Nephron (organoid): ENCODE measurements around the gene STAT5B.
"Not testable (repeated sequence)": the region's sequence is repeated elsewhere in the genome, so short reads cannot be mapped to it uniquely, and the experiment has no call there.

Experiments
- H3K27ac Mint-ChIP-seq, 3 experiments: 2 replicates each; pipeline ENCODE4 v1.8.0; 2020; ENCODE audit warnings: mixed read lengths in 3 of 3, mild to moderate bottlenecking in 2 of 3, moderate library complexity in 1 of 3
- H3K27me3 Mint-ChIP-seq: 2 replicates; pipeline ENCODE4 v1.8.0; 2021; ENCODE audit warnings: low read depth, mild to moderate bottlenecking, moderate library complexity, mixed read lengths
- H3K36me3 Mint-ChIP-seq: 2 replicates; pipeline ENCODE4 v1.8.0; 2020; ENCODE audit warnings: low read depth, mixed read lengths
- H3K4me1 Mint-ChIP-seq: 2 replicates; pipeline ENCODE4 v1.8.0; 2020; ENCODE audit warnings: mixed read lengths
- H3K4me3 Mint-ChIP-seq, 3 experiments: 2 replicates each; pipeline ENCODE4 v1.8.0; 2020; ENCODE audit warnings: mild to moderate bottlenecking in 3 of 3, mixed read lengths in 3 of 3, moderate library complexity in 2 of 3
- H3K9me3 Mint-ChIP-seq: 2 replicates; pipeline ENCODE4 v1.8.0; 2020; ENCODE audit warnings: mixed read lengths
- TF ChIP-seq, protein P1 (sequence below), 3 experiments: fragments of 200-600 bp; sonication (generic); IDR thresholded peaks; one replicate each; pipeline ENCODE4 v1.5.0; 2021; ENCODE audit warnings: antibody characterized with exemption in 3 of 3; ENCODE audit not compliant: unreplicated experiment in 3 of 3

STAT5B gene

DNA sequence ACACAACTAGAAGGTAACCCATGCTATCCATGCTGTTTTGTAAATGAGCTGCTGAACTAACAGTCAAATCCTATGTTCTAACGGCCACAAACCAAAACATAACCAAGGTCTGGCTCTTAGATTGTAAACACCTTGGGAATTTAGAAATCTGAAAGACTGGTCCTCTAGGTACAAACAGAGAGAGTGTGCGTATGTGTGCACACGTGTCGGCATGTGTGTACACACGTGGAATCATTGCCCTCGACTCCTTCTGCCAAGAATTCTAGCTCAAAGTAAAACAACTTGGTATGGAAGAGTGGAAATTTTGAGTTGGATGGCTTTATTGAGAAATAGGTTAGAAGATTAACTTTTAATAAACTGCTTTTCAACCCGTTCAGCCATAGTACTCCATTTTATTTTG is 63.8 kb downstream of the STAT5B start:
- peaks cover 11% of the 10 kb centered on the region for H3K4me1 Mint-ChIP-seq
- TF ChIP-seq, protein P1, sequence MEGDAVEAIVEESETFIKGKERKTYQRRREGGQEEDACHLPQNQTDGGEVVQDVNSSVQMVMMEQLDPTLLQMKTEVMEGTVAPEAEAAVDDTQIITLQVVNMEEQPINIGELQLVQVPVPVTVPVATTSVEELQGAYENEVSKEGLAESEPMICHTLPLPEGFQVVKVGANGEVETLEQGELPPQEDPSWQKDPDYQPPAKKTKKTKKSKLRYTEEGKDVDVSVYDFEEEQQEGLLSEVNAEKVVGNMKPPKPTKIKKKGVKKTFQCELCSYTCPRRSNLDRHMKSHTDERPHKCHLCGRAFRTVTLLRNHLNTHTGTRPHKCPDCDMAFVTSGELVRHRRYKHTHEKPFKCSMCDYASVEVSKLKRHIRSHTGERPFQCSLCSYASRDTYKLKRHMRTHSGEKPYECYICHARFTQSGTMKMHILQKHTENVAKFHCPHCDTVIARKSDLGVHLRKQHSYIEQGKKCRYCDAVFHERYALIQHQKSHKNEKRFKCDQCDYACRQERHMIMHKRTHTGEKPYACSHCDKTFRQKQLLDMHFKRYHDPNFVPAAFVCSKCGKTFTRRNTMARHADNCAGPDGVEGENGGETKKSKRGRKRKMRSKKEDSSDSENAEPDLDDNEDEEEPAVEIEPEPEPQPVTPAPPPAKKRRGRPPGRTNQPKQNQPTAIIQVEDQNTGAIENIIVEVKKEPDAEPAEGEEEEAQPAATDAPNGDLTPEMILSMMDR (IDR thresholded peaks at IDR 0.05; ENCODE audit: unreplicated experiment in 3 of 3): no peak
- H3K27me3 Mint-ChIP-seq: no peaks in the 10 kb centered on the region

DNA sequence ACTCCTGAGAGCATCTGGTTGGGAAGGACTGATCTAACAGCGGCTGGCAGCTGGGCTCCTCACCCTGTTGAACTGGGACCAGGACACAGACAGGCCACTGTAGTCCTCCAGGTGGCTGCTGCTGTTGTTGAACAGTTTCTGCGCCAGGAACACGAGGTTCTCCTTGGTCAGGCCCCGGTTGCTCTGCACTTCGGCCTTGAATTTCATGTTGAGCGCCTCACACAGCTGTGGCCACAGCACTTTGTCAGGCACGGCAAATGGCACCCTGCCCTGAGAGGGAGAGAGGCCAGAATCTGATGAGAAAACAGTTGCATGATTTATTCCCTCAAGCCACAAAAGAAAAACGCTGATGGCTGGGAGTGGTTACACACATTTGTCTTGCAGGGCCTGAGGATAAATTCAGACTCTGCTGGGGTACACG is 64.3 kb downstream of the STAT5B start:
- H3K9me3 Mint-ChIP-seq, H3K4me3 Mint-ChIP-seq: not testable (repeated sequence)

More for the DNA sequence above, 63.8 kb downstream of the STAT5B start:
- peak overlapping the region in 1 of 3 experiments; percentile 50 for H3K27ac Mint-ChIP-seq
- H3K9me3 Mint-ChIP-seq: no peaks in the 10 kb centered on the region
- peaks cover 63% of the 10 kb centered on the region for H3K36me3 Mint-ChIP-seq
- no peak overlapping the region for H3K4me3 Mint-ChIP-seq

DNA sequence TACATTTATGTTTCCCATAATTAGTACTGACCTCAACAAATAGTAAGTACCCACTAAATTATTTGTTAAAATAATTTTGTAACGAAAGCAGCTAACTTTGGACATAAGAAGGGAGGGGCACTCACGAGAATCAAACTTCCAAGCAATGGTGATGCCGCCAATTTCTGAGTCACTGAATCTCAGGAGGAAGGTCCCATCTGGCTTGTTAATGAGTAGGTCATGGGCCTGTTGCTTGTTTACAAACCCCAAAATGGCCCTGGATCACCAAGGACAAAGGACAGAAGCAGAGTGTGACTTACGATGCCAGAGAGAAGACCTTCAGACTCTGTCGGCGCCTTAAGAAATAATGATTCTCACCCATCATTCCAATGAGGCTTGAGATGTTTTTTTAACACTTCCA is 66.1 kb downstream of the STAT5B start:
- Mint-ChIP-seq H3K4me3 (no peak overlapping the region), H3K27ac (no peak overlapping the region), H3K4me1 (peaks cover 11% of the 10 kb centered on the region), H3K36me3 (peaks cover 65% of the 10 kb centered on the region), H3K27me3 (no peaks in the 10 kb centered on the region), H3K9me3 (no peaks in the 10 kb centered on the region)
- TF ChIP-seq, protein P1 (IDR thresholded peaks at IDR 0.05; ENCODE audit: unreplicated experiment in 3 of 3): no peak

More for the DNA sequence above, 64.3 kb downstream of the STAT5B start:
- H3K27me3 Mint-ChIP-seq: not testable (repeated sequence)
- Mint-ChIP-seq H3K4me1 (peaks cover 11% of the 10 kb centered on the region), H3K36me3 (peaks cover 63% of the 10 kb centered on the region), H3K27ac (peak overlapping the region in 1 of 3 experiments; percentile 50)

DNA sequence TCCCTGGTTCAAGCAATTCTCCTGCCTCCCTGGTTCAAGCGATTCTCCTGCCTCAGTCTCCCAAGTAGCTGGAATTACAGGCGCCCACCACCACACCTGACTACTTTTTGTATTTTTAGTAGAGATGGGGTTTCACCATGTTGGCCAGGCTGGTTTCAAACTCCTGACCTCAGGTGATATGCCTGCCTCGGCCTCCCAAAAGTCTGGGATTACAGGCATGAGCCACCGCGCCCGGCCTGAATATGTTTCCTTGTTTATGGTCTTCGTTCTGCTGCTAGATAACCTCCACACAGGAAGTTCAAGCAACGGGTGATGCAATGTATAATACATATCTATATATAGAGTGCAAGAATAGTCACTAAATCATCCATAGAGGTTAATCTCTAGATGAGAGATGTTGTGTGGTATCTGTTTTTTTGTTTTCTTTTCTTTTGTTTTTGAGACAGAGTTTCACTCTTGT is 70.0 kb downstream of the STAT5B start:
- H3K4me1 Mint-ChIP-seq, H3K27ac Mint-ChIP-seq, H3K4me3 Mint-ChIP-seq, H3K9me3 Mint-ChIP-seq, H3K27me3 Mint-ChIP-seq: not testable (repeated sequence)
- H3K36me3 Mint-ChIP-seq: peaks cover 69% of the 10 kb centered on the region

DNA sequence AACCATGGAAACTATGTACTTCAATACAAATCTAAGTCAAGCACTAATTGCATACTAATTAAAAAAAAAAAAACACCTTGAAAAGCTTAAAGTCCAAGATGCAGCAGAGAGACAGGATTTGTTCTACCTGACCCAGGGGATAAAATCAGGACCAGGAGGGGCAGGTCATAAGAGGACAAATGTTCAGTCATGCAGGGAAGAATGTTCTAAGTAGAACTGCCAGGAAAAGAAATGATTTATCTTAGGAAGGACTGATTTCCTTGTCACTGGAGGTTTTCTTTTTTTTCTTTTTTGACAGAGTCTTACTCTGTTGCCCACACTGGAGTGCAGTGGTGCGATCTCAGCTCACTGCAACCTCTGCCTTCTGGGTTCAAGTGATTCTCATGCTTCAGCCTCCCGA is 72.8 kb downstream of the STAT5B start:
- no peak overlapping the region for H3K4me3 Mint-ChIP-seq
- no peak overlapping the region for H3K27ac Mint-ChIP-seq
- H3K27me3 Mint-ChIP-seq: no peaks in the 10 kb centered on the region
- H3K36me3 Mint-ChIP-seq: peaks cover 52% of the 10 kb centered on the region
- TF ChIP-seq, protein P1 (IDR thresholded peaks at IDR 0.05; ENCODE audit: unreplicated experiment in 3 of 3): no peak
- H3K4me1 Mint-ChIP-seq: no peaks in the 10 kb centered on the region
- no peaks in the 10 kb centered on the region for H3K9me3 Mint-ChIP-seq

DNA sequence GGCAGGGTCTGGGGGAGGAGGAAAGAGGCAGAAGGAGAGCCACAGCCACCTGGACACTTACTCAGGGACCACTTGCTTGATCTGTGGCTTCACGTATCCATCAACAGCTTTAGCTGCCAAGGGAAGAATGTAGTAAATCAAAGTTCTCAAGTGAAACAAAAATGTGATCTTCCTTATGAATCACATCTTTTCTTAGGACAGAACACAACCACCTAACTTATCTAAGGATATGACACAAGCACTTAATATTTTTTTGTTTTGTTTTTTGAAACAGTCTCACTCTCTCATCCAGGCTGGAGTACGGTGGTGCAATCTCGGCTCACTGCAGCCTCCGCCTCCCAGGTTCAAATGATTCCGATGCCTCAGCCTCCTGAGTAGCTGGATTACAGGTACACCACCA is 73.5 kb downstream of the STAT5B start:
- Mint-ChIP-seq H3K9me3 (no peaks in the 10 kb centered on the region), H3K27me3 (no peaks in the 10 kb centered on the region), H3K36me3 (peaks cover 51% of the 10 kb centered on the region), H3K27ac (no peak overlapping the region), H3K4me3 (no peak overlapping the region), H3K4me1 (no peaks in the 10 kb centered on the region)
- TF ChIP-seq, protein P1 (IDR thresholded peaks at IDR 0.05; ENCODE audit: unreplicated experiment in 3 of 3): no peak

DNA sequence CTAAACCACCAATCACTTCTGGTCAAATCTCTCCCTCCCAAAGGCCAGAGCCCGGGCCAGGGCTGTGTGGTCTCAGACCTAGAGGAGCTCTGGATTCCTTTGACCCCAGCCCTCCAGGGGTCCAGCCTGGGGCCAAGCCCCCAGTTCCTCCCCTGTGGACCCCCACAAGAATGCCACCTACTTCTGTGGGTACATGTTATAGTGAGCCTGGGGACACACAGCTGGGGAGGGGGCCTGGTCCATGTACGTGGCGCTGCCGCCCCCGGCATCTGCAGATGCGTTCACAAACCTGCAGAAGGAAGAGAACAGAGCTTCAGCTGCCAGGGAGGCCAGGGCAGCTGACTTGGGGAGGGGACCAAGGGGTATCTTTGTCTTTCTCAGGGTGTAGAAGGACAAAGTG is 74.0 kb downstream of the STAT5B start:
- H3K27me3 Mint-ChIP-seq: no peaks in the 10 kb centered on the region
- H3K27ac Mint-ChIP-seq: no peak overlapping the region
- TF ChIP-seq, protein P1 (IDR thresholded peaks at IDR 0.05; ENCODE audit: unreplicated experiment in 3 of 3): no peak
- H3K4me1 Mint-ChIP-seq: no peaks in the 10 kb centered on the region
- H3K9me3 Mint-ChIP-seq: no peaks in the 10 kb centered on the region
- peaks cover 46% of the 10 kb centered on the region for H3K36me3 Mint-ChIP-seq
- no peak overlapping the region for H3K4me3 Mint-ChIP-seq
